HPDE6-E6E7 (cell line): ENCODE results near the gene MICOS13.
A peak's percentile ranks its signal among the peaks of the same experiment; 100 is the strongest.
"Not testable (repeated sequence)": the region's sequence is repeated elsewhere in the genome, so short reads cannot be mapped to it uniquely, and the experiment has no call there.

ENCODE experiments used
- DNase-seq: peaks from one replicate; pipeline ENCODE4 v3.0.0; 2011; ENCODE audit warnings: missing footprints; ENCODE audit errors: extremely low spot score

Gene MICOS13

DNA sequence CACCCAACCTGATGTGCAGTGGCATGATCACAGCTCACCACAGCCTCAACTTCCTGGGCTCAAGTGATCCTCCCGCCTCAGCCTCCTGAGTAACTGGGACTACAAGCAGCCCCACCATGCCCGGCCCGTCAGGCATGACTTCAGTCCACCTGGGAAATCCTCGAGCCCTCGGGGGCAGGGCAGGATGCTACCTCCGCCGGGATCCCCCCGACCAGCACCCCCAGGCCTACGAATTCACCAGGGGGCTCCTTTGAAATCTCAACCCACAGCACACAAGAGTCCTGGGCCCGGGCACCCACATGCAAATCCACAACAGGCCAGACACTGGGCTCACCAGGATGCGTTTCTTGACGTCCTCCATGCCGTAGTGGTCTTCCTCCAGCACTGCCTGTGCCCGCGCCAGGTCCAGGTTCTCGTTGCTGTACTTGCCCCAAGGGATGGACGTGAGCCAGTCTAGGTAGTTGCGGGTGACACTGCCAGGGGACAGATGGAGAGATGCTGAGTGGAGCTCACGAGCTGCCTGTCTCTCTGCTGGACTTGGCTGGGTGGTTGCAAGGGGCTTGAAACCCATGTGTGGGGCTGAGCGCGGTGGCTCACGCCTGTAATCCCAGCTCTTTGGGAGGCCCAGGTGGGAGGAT is 20.3 kb upstream of the MICOS13 start:
- DNase-seq = no peak

DNA sequence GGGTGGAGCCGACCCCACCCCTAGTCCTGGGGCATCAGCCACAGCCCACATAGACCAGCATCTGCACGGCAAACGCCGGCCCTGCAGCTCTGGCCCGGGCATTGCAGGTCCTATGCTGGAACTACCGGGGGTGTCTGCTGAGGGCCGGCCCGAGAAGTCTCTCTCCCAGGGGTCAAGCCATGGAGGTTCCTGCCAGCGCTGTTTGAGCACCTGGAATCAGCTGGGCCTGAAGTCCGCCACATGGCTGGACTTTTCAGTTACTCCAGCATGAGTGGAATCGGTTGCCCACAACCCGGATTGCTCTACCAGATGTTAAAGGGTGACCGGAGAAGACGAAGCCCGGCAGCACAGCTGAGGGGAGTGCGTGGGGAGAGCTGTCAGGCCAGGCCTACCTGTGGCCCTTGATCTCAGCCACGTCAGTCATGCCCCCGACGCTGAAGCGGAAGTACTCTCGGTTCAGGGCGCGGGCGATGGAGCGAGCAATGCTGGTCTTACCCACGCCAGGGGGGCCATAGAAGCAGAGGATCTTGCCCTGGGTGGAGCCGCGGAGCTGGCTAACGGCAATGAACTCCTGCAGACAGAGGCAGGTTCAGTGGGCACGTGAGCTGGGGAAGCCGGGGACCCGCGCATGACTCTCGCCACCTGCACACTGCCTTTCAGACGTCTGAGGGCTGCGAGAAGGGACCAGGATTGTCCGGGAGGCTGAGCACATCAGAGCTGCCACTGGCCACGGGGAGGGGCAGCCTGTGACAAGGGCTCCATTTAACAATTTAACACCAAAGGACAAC is 18.5 kb upstream of the MICOS13 start:
- no peak for DNase-seq

DNA sequence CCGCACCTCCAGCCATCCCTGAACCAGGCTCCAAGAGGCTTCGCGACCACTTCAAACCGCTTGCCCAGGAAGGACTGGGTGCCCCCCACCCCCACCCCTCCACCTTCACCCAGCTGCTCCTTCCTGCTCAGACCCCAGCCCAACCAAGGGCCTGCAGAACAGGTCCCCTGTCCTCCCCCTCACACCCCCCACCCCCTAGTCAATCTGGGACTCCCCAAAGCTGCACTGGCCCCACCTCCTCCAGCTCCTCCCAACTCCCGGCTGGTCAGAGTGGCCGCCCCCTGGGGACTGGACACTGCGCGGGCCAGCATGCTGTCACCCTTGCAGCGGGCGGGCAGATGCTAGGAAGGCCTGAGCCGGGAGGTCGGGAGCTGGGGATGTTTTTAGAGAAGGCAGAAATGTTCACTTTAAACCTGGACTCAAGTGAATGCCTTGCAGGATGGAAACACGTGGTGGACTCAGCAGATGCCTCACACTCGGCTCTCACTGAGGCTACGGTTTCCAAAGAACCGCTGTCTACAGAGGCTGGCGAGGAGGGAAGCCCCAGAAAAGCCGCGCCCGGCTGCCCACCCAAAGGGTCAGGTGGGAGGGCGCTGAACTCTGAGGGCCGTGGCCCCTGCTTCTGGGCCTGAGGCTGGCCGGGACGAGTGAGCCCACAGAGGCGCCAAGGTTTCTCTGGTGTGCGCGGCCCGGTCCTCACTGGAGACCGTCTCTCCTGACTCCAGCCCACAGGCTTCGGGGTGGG is 17.7 kb upstream of the MICOS13 start:
- no peak for DNase-seq

DNA sequence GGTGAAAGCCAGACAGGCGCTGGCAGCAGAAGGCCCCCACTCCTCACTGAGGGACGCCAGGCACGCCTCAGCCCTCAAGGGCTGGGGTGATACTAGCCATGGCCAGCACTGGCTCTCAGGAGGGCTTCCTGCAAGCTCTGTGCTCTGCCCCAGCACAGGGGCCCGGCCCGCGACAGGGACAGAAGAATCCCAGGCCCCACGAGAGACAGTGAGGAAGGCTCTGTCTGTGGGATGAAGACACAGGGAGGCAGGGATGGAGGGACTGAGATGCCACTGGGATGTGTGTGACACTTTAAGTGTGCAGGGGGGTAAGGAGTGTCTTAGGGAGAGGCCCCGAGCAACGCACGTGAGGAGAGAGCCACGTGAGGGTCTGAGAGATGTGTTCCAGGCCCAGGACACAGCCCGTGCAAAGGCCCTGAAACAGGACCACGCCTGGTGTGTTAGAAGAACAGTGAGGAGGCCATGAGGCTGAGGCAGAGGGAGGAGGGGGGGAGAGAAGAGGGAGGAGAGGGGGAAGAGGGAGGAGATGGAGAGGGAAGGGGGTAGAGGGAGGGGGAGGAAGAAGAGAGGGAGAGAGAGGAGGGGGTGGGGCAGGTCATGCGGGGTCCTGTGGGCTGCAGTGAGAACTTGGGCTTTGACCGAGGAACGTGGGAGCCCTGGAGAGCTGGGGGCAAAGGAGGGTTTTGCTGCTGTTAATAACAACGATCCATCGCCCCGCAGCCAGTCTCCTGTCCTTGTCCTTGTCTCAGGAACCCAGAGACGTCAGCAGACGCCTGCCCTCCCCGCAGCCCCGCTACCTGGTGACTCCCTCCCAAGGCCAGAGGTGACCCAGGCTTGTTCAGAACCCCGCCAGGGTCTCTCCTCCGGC is 16.9 kb upstream of the MICOS13 start:
- no peak for DNase-seq

DNA sequence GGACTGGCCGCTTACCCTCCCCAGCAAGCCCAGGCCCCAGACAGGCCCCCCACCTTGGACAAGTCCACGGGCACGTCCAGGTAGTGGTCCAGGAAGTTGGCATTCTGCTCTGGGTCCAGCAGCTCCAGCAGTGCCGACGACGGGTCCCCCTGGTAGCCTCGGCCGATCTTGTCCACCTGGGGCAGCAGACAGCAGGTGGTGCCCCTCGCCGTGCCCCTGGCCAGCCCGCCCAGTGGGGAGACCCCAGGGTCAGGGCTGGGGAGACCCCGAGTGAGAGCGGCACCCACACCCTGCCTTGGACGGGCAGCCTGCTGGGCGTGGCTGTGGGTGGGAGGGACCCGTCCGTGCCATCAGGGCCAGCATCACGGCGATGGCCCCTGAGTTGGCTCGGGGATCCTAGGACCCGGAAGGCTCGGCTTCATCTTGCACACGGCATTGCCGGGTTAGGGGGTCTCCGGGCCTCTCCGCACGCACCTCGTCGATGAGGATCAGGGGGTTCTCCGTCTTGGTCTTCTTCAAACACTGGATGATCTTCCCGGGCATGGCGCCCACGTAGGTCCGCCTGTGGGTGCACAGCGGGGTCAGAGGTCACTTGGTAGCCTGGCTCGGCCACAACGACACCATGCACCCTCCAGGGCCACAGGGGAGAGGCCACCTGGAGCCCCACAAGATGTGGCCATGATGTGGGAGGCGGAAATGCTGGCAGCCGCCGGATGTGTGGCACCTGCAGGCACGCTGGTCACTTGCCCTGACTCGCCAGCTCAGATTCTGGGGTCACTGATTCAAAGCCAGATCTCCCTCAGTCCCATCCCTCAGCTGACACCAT is 16.1 kb upstream of the MICOS13 start:
- DNase-seq = no peak

DNA sequence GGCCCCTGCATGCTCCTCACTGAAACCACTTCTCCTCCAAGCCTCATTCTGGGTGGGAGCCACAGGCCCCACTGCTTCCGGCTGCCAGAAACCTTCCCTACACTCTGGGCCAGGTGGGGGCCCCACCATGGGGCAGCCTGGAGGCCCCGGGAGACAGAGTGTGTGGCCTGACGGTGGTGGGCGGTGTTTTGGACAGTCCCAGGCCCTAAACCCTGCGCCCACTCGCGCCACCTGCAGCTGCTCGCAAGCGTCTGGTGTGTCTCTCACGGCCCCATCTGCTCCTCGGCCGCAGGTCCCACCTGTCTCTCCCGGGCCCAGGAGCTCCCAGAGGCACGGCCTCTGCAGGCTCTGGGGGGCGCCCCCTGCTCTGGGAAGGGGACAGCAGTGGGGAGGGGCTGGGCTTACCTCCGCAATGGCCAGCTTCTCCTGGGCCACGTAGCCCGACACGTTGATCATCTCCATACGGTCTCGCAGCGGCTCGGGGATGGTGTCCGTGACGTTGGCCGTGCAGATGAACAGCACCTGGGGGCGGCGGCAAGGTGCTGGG is 15.4 kb upstream of the MICOS13 start:
- no peak for DNase-seq

DNA sequence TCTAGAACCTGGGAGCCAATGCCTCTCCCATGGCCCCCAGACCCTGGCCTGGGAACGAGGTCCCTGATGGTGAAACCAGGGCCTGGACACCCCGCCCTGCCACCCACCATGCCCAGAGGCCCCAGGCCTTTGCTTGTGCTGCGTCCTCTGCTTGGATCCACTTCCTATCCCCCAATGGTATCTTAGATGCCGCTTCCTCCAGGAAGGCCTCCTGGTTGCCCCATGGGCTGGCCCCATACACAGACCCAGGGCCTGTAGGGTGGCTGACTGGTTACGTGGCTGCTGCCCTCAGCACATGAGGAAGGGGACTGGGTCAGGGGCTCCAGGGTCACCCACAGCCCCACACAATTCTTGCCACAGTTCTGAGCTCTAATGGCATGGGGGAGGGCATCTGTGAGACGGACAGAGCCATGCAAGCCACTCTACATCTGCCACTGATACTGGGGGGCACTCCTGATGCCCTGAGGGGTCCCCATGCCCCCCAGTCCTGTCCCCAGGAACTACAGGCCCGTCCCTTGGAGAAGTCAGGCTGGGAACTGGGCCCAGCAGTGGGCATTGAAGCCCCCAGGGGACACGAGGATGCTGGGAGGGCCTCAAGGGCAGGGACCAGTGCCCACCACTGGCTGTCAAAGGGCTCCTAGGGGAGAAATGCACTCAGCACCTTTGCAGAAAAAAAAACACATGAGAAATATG is 14.8 kb upstream of the MICOS13 start:
- no peak for DNase-seq

DNA sequence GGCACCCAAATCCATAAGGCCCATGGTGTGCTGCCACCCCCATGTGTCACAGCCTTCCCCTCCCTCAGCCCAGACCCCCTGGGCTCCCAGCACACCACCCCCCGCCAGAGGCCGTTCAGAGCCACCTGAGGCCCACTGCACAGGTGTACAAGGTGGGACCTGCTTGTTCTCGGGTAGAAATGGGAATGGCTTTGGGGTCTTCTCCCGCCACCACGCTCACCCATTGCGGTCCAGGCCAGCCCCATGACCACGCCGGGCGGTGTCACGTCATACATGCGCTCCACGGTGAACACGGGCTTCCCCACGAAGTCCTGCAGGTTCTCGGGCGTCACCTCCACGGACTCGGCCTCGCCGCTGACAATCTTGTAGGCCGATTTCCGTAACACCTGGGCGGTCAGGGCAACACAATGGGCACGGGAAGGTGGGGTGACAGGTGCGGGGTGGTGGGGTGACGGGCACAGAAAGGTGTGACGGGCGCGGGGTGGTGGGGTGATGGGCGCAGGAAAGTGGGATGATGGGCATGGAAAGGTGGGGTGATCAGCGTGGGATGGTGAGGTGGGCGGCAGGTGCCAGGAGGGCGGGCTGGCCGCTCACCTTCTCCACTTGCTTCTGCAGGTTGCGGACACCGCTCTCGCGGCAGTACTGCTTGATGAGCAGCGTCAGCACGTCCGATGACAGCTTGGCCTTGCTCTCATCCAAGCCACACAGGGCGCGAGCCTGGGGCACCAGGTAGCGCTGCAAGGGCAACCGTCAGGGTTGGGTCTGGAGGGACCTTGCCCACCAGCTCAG is 14.0 kb upstream of the MICOS13 start:
- no peak for DNase-seq

DNA sequence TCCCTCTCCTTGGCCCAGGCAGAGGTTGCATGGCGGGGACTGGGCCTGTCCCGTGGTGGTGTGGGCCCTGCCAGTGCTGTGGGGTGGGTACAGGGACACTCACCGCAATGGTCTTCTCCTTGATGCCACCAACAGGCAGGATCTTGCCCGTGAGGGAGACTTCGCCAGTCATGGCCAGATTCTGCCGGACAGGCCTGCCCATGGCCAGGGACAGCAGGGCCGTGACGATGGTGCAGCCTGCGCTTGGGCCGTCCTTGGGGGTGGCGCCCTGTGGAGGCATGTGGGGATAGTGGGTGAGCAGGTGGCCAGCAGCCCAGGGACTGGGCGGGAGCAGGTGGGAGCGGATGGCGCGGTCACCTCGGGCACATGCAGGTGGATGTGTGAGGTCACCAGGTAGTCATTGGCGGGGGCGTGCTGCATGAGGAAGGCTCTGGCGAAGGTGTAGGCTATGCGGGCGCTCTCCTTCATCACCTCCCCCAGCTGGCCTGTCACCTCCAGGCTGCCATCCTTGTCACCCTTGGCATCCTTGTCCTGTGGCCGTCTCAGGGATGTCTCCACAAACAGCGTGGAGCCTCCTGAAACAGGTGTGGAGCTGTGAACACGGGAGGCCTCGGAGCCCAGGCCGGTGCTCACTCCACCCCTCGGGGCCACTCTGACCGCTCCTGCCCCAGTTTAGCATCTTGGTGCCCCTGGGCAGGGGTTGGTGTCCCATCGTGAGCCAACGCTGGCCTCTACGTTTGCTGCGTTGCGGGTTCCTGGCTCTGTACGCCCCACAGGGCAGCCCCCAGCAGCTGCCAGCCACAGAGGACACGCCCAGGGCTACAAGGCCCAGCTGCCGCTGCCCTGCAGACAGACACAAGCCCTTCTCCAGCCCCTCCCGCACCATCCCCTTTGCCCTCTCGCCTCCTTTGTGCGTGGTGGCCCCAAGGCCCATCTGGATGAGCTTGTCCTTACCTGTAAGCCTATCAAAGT is 13.2 kb upstream of the MICOS13 start:
- DNase-seq = no peak

DNA sequence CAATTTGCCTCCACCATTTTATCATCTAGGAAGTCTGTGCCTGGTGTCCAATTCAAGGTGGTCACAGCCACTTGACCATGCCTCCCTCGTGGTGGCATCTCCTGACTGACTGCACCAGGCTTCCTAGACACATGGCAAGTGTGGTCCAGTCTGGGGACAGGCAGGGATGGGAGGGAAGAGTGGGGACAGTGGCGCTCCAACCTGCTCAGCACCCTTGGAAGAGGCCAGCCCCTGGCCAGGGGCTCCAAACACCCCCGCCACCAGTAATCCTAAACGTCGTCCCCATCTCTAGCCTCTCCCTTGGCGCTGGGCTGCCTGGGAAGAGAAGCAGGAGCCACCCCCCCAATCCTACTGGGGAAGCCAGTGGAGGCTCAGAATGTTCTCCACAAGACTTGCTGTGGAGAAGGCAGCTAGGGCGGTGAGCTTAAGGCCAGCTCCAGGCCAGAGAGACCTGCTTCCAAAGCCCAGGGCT is 12.4 kb upstream of the MICOS13 start:
- no peak for DNase-seq

DNA sequence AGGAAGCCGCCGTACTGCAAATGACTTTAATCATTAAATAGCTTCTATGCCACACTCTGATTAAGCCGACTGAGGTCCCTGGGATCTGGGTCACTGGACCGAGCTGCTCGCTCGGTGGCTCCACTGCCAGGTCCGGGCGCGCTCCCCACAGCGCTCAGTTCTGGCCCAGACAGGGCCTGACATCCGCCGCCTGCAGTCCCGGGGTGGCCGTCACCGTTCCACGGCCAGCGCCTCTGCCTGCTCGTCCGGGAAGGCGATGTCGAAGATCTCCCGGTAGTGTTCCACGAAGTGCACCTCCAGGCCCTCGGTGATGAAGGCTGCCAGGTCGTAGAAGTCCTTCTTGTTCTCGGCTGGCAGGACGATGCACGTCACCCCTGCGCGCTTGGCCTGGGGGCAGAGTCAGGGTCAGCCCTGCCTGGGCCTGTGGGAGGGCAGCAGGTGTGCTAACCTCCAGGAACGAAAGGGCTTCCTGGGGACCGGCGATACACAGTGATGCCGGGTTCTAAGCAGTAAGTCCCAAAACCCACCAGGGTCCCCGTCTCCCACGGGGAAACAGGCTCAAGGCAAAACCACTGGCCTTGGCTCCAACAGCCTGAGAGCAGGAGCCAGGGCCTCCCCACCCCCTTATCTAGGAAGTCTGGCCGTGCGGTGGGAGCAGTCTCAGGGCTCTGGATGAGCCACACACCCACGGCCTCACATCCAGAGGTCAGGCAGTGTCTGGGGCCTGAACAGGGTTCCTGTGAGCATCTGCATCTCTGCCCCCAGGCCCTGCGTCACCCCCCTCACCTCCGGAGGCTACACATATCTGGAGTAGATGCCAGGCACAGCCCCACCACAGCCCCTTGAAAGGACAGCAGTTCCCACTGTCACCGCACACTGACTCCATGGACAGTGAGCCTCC is 11.8 kb upstream of the MICOS13 start:
- no peak for DNase-seq

DNA sequence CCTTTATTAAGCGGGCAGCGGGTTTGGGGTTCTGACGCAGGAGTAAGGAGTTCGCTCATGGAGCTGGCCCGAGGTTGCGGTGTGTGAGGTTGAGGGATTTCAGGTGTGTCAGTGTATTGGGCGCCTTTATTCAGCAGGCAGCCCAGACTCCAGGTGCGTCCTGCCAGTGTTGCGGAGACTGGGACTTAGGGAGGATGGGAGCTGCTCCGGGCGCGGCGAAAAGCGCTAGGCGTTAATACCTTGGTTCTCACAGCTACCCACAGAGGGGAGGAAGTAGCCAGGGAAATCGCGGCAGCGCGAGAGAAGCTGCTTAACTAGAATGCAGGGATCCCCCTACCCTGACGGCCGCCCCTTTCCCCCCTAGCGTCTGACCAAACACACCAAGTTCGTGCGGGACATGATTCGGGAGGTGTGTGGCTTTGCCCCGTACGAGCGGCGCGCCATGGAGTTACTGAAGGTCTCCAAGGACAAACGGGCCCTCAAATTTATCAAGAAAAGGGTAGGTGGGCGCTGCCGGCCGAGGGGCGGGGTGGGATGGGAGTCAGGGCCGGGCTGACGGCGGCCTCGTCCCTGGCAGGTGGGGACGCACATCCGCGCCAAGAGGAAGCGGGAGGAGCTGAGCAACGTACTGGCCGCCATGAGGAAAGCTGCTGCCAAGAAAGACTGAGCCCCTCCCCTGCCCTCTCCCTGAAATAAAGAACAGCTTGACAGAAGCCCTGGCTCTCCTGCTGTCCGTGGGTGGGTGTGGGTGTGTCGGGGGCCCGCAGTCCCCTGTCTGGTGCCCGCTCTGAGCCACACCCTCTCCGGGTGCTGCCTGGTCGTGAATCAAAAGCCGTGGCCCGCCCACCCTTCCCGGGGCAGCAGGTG is 10.9 kb upstream of the MICOS13 start:
- no peak for DNase-seq

DNA sequence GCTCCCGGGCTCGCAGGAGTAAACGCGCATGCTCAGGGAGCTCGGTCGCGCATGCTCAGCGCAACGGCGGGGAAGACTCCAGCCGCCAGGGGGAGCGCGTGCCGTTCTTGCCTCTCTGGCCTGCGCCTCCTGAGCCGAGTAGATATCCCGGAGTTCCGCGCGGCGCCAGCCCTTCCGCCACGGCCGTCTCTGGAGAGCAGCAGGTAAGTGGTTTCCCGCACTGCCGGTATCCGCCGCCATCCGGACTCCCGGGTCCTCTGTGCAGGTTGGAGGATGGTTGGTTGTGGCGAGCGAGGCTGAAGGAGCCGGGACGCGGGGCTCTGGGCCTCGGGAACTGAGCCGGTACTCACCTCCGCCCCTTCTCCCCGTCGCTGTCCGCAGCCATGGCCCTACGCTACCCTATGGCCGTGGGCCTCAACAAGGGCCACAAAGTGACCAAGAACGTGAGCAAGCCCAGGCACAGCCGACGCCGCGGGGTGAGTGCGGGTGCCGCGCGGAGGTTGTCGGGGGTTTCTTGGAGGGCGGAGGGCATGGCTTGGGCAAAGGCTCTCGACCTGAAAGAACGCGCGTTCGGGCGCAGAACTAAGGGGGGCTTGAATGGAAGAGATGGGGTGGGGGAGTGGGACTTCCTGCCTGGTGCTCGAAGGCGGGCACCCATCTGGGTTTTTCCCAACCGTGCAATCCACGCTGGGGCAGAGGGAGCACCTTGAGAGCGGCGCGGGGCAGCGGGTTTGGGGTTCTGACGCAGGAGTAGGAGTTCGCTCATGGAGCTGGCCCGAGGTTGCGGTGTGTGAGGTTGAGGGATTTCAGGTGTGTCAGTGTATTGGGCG is 10.0 kb upstream of the MICOS13 start, which contains the start of gene RPL36:
RPL36 (plus strand) TSS at position 171 of the 830 bp plus-strand sequence; CDS start at position 384, 213 bp downstream.
- DNase-seq = peak; percentile 91

DNA sequence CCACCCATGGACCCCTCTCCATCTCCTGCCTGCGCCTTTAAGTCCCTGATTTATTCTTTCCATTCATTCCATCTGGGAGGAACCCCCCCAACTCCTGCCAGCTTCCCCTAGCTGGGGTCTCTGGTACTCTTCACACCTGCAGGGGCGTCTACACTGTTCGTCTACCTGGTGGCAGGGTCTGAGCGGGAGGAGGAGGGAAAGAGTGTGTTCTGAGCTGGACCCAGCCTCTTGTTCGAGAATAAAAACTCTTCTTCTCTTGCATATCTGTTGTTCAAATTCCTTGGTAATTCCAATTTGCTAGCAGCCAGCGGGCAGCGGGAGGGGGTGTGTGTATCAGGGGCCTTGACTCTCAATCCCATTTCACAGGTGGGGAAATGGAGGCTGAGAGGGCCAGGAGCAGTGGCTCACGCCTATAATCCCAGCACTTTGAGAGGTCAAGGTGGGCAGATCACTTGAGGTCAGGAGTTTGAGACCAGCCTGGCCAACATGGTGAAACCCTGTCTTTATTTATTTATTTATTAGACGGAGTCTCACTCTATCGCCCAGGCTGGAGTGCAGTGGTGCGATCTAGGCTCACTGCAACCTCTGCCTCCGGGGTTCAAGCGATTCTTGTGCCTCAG is 8.1 kb upstream of the MICOS13 start:
- DNase-seq = not testable (repeated sequence)
